HepG2 (cell line): ENCODE data around the gene ZNF169. TPM values are rescaled to one million over a fixed set of nuclear protein-coding genes. Genes with fewer than 3 reads are reported as not detected.
A peak's percentile ranks its signal among the peaks of the same experiment; 100 is the strongest.

Source experiments
- BRF2 ChIP-seq: sonication (generic); formaldehyde crosslinking; IDR thresholded peaks from 2 replicates; pipeline ENCODE4 v1.8.1; 2022; ENCODE audit warnings: mild to moderate bottlenecking, missing genetic modification reagents
- CHD2 ChIP-seq: IDR thresholded peaks from 2 replicates; pipeline ENCODE4 v1.6.1; 2011; ENCODE audit warnings: low read depth, low read length, improper control_type of control experiment
- DNMT3B ChIP-seq: conservative IDR thresholded peaks from 2 replicates; pipeline ENCODE4 v1.6.1; 2016; ENCODE audit warnings: missing biosample characterization, control low read depth
- ELF4 ChIP-seq: sonication (generic); formaldehyde crosslinking; IDR thresholded peaks from 2 replicates; pipeline ENCODE4 v1.5.0; 2020; ENCODE audit warnings: missing genetic modification reagents, mild to moderate bottlenecking, moderate library complexity, borderline replicate concordance
- GRHL1 ChIP-seq: sonication (generic); formaldehyde crosslinking; conservative IDR thresholded peaks from 2 replicates; pipeline ENCODE4 v1.8.0; 2022; ENCODE audit warnings: missing genetic modification reagents
- HMG20B ChIP-seq: conservative IDR thresholded peaks from 2 replicates; pipeline ENCODE4 v1.6.1; 2016; ENCODE audit warnings: missing genetic modification reagents, missing compliant biosample characterization
- HNRNPLL ChIP-seq: fragments of 200-400 bp; formaldehyde crosslinking; IDR thresholded peaks from 2 replicates; pipeline ENCODE4 v1.6.1; 2017; ENCODE audit warnings: mild to moderate bottlenecking, low read depth, low read length; ENCODE audit not compliant: poor library complexity, severe bottlenecking
- KDM2A ChIP-seq: sonication (generic); formaldehyde crosslinking; IDR thresholded peaks from 2 replicates; pipeline ENCODE4 v1.4.0; 2020; ENCODE audit warnings: low read depth, missing genetic modification reagents, borderline replicate concordance
- MATR3 ChIP-seq: sonication (generic); formaldehyde crosslinking; IDR thresholded peaks from 2 replicates; pipeline ENCODE4 v1.4.0; 2020; ENCODE audit warnings: missing genetic modification reagents
- MNT ChIP-seq: fragments of 450-650 bp; IDR thresholded peaks from 2 replicates; pipeline ENCODE4 v1.6.1; 2016
- MTERF4 ChIP-seq: sonication (generic); formaldehyde crosslinking; IDR thresholded peaks from 2 replicates; pipeline ENCODE4 v1.8.0; 2023; ENCODE audit warnings: mild to moderate bottlenecking, missing genetic modification reagents
- MXI1 ChIP-seq: IDR thresholded peaks from 3 replicates; pipeline ENCODE4 v1.6.1; 2012; ENCODE audit warnings: low read depth, low read length, inconsistent platforms, borderline replicate concordance
- NBN ChIP-seq: fragments of 450-650 bp; conservative IDR thresholded peaks from 2 replicates; pipeline ENCODE4 v1.6.1; 2017
- POLR2AphosphoS5 ChIP-seq: IDR thresholded peaks from 2 replicates; pipeline ENCODE4 v1.6.1; 2012; ENCODE audit warnings: low read depth, low read length
- RARG ChIP-seq: sonication (generic); formaldehyde crosslinking; IDR thresholded peaks from 2 replicates; pipeline ENCODE4 v1.4.0; 2020; ENCODE audit warnings: low read depth, mild to moderate bottlenecking, missing genetic modification reagents
- SOX6 ChIP-seq, 2 experiments: fragments of 450-650 bp in 1 of 2; sonication (generic) in 1 of 2; formaldehyde crosslinking in 1 of 2; IDR thresholded peaks; 2 replicates each; pipeline versions ENCODE4 v1.4.0 to v1.6.1; 2017 to 2020; ENCODE audit warnings: antibody characterized with exemption in 1 of 2, mild to moderate bottlenecking in 1 of 2, missing genetic modification reagents in 1 of 2
- THAP9 ChIP-seq: sonication (generic); formaldehyde crosslinking; IDR thresholded peaks from 2 replicates; pipeline ENCODE4; 2020; ENCODE audit warnings: missing genetic modification reagents, mild to moderate bottlenecking, borderline replicate concordance
- ZNF430 ChIP-seq: sonication (generic); formaldehyde crosslinking; IDR thresholded peaks from 2 replicates; pipeline ENCODE4 v1.9.0; 2021; ENCODE audit warnings: mild to moderate bottlenecking, missing genetic modification reagents
- ZNF44 ChIP-seq: sonication (generic); formaldehyde crosslinking; IDR thresholded peaks from 2 replicates; pipeline ENCODE4 v1.5.1; 2020; ENCODE audit warnings: mild to moderate bottlenecking, missing genetic modification reagents
- ZNF550 ChIP-seq: sonication (generic); formaldehyde crosslinking; IDR thresholded peaks from 2 replicates; pipeline ENCODE4 v1.4.0; 2020; ENCODE audit warnings: mild to moderate bottlenecking, missing genetic modification reagents, borderline replicate concordance
- ZNF570 ChIP-seq: sonication (generic); formaldehyde crosslinking; IDR thresholded peaks from 2 replicates; pipeline ENCODE4 v1.4.0; 2020; ENCODE audit warnings: mild to moderate bottlenecking, missing genetic modification reagents, borderline replicate concordance
- polyA plus RNA-seq, 8 experiments: library from polyadenylated mRNA; depleted of rRNA in 3 of 8; stranded (reverse) in 7 of 8; unstranded in 1 of 8; fragments of >200 nt; fragmentation: Illumina TruSeq in 4 of 8; extraction: Trizol in 4 of 8; gene quantifications; 2 replicates each; pipeline versions ENCODE4 v1.2.1 to v1.2.3, GENCODE V29; 2011 to 2016; ENCODE audit warnings: low read depth in 4 of 8, missing spikeins in 1 of 8, mixed read lengths in 1 of 8; ENCODE audit not compliant: insufficient read depth in 1 of 8
- total RNA-seq, 5 experiments: library from RNA; depleted of rRNA; stranded (reverse); fragments of >200 nt; fragmentation: Illumina TruSeq; extraction: Trizol; gene quantifications; 2 replicates each; pipeline ENCODE4 v1.2.3, GENCODE V29; 2016; ENCODE audit warnings: low read depth in 1 of 5

Gene ZNF169
- total and polyA plus RNA-seq, 2 of the 13 experiments (the other 11 are each of a cell fraction or from before 2014, with no cell fraction given): 2.1 to 6.3 TPM

- TF ChIP-seq SOX6 (IDR thresholded peaks at IDR 0.05) (no peak), SOX6 (CRISPR knock-in tag; IDR thresholded peaks at IDR 0.05) (peak; percentile 67), ZNF570 (CRISPR knock-in tag) (no peak), DNMT3B (CRISPR knock-in tag) (0 out of 2 replicates have a peak, but pooled peaks have one; percentile 48), KDM2A (CRISPR knock-in tag) (peak; percentile 51; the same call in 1 of the 2 replicates), BRF2 (CRISPR knock-in tag) (no peak), MNT (no peak), HNRNPLL (peak; percentile 73), HMG20B (CRISPR knock-in tag) (no peak), ZNF550 (no peak), THAP9 (CRISPR knock-in tag) (peak; percentile 58; the same call in 1 of the 2 replicates), ZNF430 (CRISPR knock-in tag) (peak; percentile 84; the same call in 1 of the 2 replicates), CHD2 (no peak), ZNF44 (CRISPR knock-in tag) (peak; percentile 47; the same call in 1 of the 2 replicates), GRHL1 (CRISPR knock-in tag) (no peak), RARG (CRISPR knock-in tag) (no peak), NBN (no peak), MXI1 (peak; percentile 82; the same call in 2 of the 3 replicates), MTERF4 (CRISPR knock-in tag) (0 out of 2 replicates have a peak, but pooled peaks have one; percentile 27), ELF4 (CRISPR knock-in tag) (peak; percentile 96), POLR2AphosphoS5 (peak; percentile 83), MATR3 (no peak)
These were observed at the start of gene ZNF169 (continued) for GRCh38 chr9:94259077-94259862.
